HG03575 (cell line): ENCODE data around the gene DAGLB.

Source experiments
- ATAC-seq: cut with Tn5 transposase; IDR thresholded peaks from one replicate; pipeline ENCODE4 v1.9.1; 2021; ENCODE audit not compliant: unreplicated experiment, insufficient number of reproducible peaks, low FRiP score; ENCODE audit errors: extremely low read depth

The DAGLB gene

DNA sequence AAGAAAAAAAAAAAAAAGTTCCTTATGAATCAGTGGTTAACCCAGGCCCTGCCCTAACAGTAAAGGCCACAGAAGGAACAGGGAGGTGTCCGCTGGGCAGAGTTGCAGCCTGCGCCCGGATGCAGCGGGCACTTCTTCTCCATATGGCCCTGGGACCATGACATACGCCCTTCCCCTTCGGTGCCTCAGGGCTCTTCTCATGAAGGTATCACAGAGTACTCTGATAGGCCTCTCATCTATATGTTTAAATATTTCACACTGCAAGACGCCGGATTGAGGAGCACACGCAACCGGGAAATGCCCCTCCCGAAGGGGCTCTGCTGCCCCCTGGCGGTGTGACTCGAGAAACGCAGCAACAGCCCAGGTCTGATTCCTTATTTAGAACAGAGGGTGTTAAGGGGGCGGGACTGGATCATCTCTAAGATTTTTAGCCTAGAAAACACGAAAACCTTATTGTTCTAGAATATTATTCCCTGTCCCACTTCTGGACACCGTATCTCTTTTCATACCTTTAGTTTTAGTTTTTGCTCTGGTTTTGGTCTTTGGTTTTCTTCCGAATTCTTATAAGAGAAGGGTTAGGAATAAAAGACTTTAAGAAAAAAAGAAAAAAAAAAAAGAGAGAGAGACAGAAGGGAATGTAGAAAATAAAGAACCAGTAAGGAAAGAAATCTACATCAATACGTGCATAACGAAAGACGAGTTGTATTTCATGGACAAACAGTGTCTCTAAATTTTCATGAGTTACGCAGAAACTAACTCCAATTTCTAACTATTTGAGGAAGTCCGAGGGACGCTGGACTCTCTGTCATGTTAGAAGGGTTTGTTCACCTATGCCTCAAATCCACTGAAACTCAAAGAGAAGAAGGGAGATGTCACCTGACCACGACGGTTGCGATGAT is 12.0 kb downstream of the DAGLB start:
- ATAC-seq = no peak

DNA sequence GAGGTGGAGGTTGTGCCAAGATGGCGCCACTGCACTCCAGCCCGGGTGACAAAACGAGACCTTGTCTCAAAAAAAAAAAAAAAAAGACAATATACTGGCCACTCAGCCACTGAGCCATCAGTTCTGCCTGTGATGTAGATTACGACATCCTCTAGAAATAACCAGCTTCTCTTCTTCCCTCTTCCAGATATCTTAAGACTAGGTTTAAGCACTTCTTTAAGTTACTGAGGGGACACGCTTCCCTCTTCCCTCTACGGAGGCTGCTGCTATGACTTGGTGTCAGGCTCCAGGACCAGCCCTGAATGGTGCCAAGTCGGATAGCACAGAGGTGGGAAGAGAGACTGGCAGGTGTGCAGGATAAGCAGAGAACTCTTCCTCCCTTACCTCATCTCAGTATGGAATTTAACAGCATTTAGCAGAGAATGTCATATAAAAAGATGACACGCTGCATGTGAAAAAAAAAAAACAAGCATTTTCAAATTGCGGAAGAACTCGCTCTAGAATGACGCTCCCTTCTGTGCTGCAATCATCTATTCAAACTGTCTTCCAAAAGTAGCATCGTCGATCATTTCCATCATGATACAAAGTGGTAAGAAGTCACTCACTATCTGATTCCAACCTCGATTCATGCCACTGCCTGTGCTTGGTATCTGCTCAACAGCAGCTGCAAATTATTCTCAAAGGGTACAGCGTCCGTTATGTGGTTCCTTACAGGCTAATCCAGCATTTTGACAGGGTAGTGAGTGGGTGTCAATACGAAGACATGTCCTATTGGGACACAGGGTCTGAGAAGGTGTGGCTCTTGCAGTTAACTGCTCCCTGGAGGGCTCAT is 13.8 kb downstream of the DAGLB start:
- ATAC-seq = no peak

DNA sequence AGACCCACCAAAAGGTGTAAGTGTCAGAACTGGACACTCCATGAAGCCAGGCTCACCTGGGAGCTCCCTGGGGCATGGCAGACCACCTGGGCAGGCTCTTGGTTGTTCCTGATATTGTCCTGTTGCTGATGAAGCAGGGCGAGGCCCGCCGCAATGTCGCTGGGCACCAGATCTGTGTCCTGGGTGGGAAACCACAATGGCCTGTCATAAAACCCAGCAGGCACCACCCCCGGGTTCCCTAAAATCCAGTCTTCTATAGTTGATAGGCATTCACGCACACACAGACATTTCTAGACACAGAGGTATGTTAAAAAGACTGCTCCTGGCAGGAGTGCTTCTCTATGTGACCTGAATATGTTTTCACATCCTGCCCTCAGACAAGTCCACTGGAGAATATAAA is 15.0 kb downstream of the DAGLB start:
- no peak for ATAC-seq

DNA sequence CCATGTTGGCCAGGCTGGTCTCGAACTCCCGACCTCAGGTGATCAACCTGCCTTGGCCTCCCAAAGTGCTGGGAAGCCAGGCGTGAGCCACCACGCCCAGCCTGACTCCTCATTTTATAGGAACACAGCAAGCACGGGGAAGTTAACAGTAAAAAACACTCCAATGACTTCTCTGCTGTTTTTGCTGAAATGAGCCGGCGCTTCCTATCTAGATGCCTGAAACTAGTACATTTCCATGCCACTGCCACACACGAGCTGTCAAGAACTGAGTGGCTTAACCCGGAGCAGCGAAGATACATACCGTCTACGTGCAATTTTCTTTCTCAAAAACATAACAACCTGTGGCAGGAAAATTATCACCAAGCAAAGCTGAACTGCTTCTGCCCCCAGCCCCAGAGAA is 16.8 kb downstream of the DAGLB start:
- ATAC-seq = no peak

DNA sequence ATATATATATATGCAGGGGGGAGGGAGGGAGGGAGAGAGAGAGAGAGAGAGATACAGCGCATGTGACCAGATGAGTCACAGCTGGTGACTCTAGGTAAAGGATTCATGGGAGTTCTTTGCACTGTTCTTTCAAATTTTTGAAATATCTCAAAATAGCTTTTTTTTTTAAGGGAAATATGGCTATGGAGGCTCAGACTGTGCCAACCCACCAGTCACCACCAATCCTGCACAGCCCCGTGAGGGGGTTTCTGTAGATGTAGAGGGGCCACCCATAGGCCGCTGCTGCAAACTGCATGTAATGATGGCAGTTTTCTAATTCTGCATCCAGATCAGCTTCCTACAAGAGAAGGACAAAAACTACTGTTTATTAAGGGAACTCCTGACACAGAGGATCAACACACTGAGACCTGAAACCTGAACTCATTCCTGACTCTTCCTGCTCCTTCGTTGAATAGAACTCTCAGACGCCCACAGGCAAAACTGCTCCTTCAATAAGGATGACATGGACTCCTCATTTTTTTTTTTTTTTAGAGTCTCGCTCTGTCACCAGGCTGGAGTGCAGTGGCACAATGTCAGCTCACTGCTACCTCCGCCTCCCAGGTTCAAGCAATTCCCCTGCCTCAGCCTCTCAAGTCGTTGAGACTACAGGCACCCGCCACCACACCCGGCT is 17.3 kb downstream of the DAGLB start:
- no peak for ATAC-seq

DNA sequence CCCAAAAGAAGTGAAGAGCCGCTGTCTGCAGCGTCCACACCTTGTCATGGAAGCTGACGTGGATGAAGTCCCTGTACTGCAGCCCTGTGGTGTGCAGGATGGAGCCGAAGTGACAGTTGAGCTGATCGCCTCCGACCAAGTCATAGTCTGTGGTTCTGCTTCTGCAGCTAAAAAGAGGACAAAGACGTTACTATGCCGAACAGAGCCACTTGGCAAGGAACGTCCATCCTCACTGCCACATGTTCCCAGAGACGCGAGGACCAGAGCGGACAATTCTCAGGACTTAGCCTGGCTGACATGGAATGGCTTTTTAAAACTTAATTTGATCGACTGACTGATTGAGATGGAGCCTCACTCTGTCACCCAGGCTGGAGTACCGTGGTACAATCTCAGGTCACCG is 21.8 kb downstream of the DAGLB start:
- ATAC-seq = no peak

DNA sequence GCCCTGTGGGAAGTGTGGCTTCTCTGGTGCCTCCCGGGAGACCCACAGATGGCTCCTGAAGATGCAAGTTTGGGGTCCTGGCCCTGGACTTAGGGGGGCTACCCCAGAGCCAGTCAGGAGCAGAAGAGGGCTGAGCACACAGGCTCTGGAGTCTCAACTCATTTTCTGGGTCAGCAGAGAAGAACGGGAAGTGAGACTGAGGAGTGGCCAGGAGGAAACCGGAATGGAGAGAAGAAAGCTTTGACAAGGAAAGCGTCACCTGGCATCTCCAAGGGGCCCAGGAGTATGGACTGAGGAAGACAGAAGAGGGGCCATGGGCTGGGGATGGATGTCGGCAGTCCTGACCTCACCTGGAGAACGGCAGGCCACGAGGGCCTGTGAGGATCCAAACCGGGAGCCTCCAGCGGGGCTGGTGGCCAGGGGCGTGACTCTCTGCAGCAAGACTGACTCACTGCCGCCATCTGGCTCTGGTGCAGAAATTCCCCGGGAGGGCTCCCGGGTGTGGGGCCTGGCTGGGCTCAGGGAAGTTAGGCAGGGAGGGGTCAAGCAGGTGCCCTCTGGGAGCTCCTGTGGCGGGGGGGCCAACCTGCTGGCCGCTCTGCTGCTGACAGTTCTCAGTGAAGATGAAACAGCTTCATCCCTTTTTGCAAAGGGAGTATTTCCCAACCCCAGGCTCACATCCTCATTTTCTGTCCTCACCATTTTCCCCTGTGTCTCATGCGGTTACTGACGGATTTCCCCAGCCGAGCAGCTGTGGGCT is 23.6 kb downstream of the DAGLB start:
- ATAC-seq = no peak

DNA sequence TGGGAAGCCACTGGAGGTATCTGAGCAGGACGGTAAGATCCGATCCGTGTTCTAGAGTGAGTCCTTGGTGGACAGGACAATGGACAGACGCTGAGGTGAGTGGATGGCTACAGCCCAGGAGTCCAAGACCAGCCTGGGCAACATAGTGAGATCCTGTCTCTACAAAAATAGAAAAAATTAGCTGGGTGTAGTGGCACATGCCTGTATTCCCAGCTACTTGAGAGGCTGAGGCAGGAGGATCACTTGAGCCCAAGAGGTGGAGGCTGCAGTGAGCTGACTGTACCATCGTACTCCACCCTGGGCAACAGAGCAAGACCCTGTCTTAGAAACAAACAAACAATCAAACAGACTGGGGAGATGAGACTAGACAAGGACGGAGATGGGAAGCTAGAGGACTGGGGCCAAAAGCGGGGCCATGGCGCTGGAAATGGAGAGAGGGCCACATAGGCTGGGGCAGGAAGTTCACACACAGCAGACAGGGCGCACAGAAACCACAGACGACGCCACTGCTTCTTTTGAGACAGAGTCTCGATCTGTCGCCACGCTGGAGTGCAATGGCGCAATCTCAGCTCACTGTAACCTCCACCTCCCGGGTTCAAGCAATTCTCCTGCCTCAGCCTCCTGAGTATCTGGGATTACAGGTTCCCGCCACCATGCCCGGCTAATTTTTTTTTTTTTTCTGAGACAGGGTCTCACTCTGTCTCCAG is 24.7 kb downstream of the DAGLB start:
- no peak for ATAC-seq

DNA sequence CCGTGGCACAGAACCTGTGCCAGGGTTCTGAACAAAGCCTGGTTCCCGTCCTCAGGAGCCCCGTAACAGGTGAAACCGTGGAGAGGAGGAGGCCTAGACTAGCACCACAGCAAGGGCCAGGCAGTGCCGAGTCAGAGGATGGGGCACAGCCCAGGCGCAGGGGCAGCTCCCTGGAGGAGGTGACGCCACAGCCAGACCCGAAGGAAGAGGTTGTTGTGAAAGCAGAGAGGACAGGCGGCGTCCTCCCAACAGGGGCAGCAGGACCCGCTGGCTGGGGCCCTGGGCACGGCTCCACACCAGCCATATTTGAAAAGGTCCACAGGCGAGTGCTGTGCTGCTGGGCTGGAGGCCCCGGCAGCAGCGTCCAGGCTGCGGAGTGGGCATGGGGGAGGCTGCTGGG is 25.7 kb downstream of the DAGLB start:
- no peak for ATAC-seq

DNA sequence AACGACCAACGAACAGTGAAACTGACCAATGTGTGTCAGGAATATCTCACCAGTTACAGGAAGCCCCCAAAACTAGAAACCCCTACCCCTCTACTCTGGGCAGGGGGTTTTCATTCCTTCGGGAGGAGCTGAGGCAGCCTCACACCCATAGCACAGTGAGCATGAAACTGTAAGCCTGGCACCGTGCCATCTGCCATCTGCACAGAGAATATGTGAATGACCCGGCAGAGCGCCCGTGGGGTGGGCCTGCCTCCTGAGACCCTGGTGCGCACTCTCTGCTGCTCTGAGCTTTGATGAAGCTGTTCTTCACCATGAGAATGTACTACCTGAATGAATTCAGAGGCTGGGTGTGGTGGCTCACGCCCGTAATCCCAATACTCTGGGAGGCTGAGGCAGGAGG is 27.1 kb downstream of the DAGLB start:
- no peak for ATAC-seq

DNA sequence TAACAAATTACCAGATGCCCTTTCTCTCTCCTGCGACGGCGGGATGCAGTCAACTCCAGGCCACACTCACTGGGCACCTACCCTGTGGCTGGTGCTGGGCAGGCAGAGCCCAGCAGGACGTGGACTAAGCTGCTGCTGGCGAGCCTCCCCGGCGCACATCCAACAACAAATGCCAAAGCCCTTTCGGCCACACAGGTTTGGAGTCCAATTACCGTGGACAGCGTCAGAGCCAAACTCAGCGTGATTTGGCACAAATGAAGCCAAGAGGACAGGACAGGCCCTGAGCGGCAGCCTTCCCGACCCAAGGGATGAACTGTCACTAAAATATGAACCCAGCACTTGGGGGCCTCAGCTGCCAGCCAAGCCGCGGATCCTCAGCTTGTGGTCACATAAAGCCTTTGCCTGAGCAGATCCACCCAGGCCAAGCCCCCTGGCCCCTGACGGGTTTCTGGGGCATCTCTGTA is 28.4 kb downstream of the DAGLB start:
- ATAC-seq = no peak

DNA sequence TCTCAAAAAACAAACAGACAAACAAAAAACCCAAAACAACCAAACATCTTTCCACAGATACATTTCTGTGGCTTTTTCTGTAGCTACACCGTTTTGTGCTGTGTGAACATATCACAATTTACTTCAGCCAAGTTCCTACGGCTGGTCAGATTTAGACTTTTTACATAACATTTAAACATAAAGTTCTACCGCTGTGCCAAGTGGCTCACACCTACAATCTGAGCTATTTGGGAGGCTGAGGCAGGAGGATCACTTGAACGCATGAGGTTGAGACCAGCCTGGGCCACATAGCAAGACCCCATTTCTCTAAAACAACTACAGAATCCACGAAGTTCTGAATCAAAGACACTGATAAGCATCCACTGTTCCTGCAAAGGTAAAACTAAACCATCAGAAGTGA is 30.3 kb downstream of the DAGLB start:
- no peak for ATAC-seq

DNA sequence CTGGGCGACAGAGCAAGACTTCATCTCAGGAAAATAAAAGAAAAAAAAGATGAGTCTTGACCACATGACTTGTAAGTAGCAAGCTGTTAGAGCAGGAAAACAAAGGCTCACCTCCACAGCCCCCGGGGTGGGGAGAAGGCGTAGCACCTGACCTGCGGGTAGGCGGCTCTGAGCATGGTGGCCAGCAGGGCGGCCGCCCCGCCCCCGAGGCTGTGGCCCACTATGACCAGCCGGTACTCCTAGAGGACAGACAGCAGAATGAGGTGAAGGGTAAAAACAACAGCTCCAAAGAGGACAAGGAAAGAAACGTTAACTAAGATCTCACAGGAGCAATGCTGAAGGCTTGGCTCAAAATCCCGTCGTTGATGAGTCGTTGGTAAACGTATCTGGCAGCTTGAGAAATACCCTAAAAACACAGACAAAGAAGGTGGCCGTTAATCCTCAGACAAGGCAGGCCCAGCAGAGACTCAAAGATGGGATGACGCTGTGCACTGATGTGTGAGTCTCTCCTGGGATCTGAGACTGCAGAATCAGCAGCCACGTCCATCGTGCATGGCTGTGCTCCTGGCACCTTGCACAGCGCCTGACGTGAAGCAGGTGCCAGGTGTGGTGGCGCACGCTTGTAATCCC is 31.1 kb downstream of the DAGLB start:
- ATAC-seq = no peak

DNA sequence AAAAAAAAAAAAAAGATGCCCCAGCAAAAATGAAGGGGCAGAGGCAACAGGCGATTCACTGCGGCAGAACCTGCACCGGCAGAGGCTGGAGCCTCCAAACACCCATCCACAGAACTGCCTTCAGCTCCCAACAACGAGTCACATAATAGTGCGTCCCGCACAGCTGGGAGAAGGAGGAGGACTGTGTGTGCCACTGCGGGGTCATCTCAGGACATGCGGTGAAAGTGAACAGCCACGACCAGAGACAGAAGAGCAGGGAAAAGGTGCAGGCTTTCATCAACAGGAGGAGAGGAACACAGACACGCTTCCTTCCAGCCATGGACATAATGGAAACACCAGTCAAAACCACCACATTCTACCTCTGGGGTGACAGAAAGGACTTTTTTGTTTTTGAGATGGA is 34.1 kb downstream of the DAGLB start:
- ATAC-seq = no peak

DNA sequence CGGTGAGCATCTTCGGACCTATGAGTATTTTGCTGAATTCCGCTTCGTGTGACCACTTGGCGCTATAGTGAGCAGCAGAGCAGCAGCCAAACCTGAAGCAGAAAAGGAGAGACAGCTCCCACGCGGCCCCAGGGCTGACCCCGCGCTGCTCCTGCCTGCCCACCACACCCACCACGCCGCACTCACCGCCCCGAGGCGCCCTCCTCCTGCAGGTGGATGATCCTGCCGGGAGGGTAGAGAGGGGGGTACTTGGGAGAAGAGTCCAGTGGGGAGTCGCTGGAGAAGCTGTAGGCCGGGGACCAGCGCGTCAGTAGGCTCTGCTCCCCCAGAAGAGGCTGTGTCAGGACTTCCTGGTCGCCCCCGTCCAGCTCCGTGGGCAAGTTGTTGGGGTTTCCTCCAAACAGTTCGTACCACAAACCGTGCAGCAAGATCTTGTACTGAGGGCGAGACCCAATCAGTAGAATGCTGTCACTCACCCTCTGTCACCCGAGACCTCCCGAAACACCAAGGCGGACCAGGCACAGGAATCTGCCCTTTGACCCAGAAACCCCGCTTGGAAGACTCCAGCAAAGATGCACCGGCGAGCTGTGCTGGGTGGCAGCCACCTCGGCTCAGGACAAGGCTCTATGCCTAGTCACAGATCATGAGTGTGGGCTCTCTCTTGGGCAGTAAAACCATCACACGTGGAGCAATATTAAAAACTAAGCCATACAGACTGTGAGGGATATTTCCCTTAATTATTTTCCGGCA is 37.6 kb downstream of the DAGLB start:
- ATAC-seq = no peak

DNA sequence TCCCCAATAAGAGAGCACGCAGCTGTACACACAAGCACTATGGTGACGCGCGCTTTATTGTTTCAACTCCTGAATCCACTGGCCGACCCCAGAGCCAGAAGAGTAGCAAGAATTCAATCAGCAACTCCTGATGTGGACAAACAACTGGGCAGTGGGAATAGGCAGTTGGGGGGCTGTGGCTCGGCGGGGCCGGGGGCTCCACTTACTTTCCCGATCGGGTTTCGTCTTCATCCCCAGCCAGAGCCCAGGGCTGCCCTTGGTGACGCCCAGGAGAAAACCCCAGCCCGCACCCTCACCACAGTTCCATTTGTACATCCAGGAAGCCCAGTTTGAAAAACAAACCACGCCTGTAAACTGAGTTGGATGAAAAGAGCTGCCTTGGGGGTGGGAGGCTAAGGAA is 38.7 kb downstream of the DAGLB start:
- ATAC-seq = no peak

DNA sequence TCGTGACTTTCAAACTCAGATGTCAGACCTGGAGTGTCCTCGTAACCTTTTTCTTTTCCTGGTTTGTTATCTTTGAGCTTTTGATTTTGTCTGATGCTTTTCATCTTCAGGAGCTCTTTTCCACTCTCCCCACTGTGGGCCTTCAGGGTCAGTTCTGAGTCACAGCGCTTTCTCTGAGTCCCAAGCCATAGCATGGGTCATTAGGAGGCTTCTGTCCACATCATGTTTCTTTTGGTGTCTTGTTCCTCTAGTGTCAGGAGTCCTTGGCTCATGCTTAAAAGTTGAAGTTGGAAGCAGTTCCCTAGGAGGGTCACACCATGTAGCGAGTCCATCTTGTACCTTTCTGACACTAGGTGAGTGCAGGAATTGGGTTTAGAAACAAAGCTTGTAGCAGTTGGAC is 40.3 kb downstream of the DAGLB start:
- ATAC-seq = no peak
